ENCODE results near the gene ANKS1A.

GRCh38 chr6:34855463-34855862 lies 33.6 kb upstream of the ANKS1A start:
- TF ChIP-seq CTCF (conservative IDR thresholded peaks at IDR 0.05; ENCODE audit: low read length), result peak; percentile 32
- no peak for TF ChIP-seq EZH2phosphoT487 (IDR thresholded peaks at IDR 0.05; ENCODE audit: borderline replicate concordance)

Data from Loucy (cell line).